ENCODE data around the gene QKI.
"Not testable (repeated sequence)": the region's sequence is repeated elsewhere in the genome, so short reads cannot be mapped to it uniquely, and the experiment has no call there.

Gene QKI

GRCh38 chr6:163570579-163571231 is 156.2 kb downstream of the QKI start:
- FAIRE-seq: no peak
- DNase-seq (ENCODE audit: insufficient read length, low spot score): no peak

- no peak for DNase-seq (ENCODE audit: insufficient read length, low spot score)
- FAIRE-seq: no peak
Measured at GRCh38 chr6:163571730-163572129, 157.2 kb downstream of the QKI start.

- DNase-seq (ENCODE audit: insufficient read length, low spot score): no peak
- no peak for FAIRE-seq
Measured at GRCh38 chr6:163572612-163573011, 158.1 kb downstream of the QKI start.

GRCh38 chr6:163573503-163574179 is 159.1 kb downstream of the QKI start:
- DNase-seq (ENCODE audit: insufficient read length, low spot score): no peak
- no peak for FAIRE-seq

GRCh38 chr6:163576114-163576513 is 161.6 kb downstream of the QKI start:
- no peak for DNase-seq (ENCODE audit: insufficient read length, low spot score)
- FAIRE-seq: no peak

GRCh38 chr6:163577404-163577803 is 162.9 kb downstream of the QKI start:
- FAIRE-seq: no peak
- no peak for DNase-seq (ENCODE audit: insufficient read length, low spot score)

- FAIRE-seq (no peak), DNase-seq (ENCODE audit: insufficient read length, low spot score) (no peak)
Measured at GRCh38 chr6:163579111-163579879, 164.8 kb downstream of the QKI start.

- FAIRE-seq: no peak
- no peak for DNase-seq (ENCODE audit: insufficient read length, low spot score)
Measured at GRCh38 chr6:163579880-163580295, 165.4 kb downstream of the QKI start.

- DNase-seq (ENCODE audit: insufficient read length, low spot score): no peak
- FAIRE-seq: no peak
Measured at GRCh38 chr6:163580311-163581030, 166.0 kb downstream of the QKI start.

- FAIRE-seq (no peak), DNase-seq (ENCODE audit: insufficient read length, low spot score) (no peak)
Measured at GRCh38 chr6:163583558-163583957, 169.0 kb downstream of the QKI start.

GRCh38 chr6:163585932-163586437 is 171.5 kb downstream of the QKI start:
- FAIRE-seq: no peak
- DNase-seq (ENCODE audit: insufficient read length, low spot score): peak; percentile 62

GRCh38 chr6:163586888-163587287 is 172.4 kb downstream of the QKI start:
- FAIRE-seq (no peak), DNase-seq (ENCODE audit: insufficient read length, low spot score) (no peak)

- DNase-seq (ENCODE audit: insufficient read length, low spot score): no peak
- no peak for FAIRE-seq
Measured at GRCh38 chr6:163588220-163588919, 173.9 kb downstream of the QKI start.

GRCh38 chr6:163589387-163589786 is 174.9 kb downstream of the QKI start:
- no peak for FAIRE-seq
- DNase-seq (ENCODE audit: insufficient read length, low spot score): no peak

GRCh38 chr6:163590132-163590531 is 175.6 kb downstream of the QKI start:
- FAIRE-seq; DNase-seq (ENCODE audit: insufficient read length, low spot score): not testable (repeated sequence)

- FAIRE-seq: no peak
Measured at GRCh38 chr6:163592872-163593271, 178.4 kb downstream of the QKI start.

GRCh38 chr6:163596174-163596573 is 181.7 kb downstream of the QKI start:
- FAIRE-seq (no peak), DNase-seq (ENCODE audit: insufficient read length, low spot score) (no peak)

More at GRCh38 chr6:163592872-163593271, 178.4 kb downstream of the QKI start:
- DNase-seq (ENCODE audit: insufficient read length, low spot score): no peak

GRCh38 chr6:163599136-163599535 is 184.6 kb downstream of the QKI start:
- no peak for DNase-seq (ENCODE audit: insufficient read length, low spot score)
- FAIRE-seq: no peak

- no peak for DNase-seq (ENCODE audit: insufficient read length, low spot score)
- FAIRE-seq: no peak
Measured at GRCh38 chr6:163599684-163600083, 185.2 kb downstream of the QKI start.

GRCh38 chr6:163600331-163600730 is 185.8 kb downstream of the QKI start:
- DNase-seq (ENCODE audit: insufficient read length, low spot score) (no peak), FAIRE-seq (no peak)
